H1 (cell line): ENCODE measurements around the gene CKS1B. TPM values are rescaled to one million over a fixed set of nuclear protein-coding genes. Genes with fewer than 3 reads are reported as not detected.

Experiments used
- CTCF ChIA-PET: fragments of 300-600 bp; sonication (Branson Sonifier 250); formaldehyde crosslinking; loops from one replicate; lab custom pipeline; 2021; ENCODE audit not compliant: partially characterized antibody; lab: Charles Lee
- POLR2A ChIA-PET: fragments of 300-600 bp; sonication (Branson Sonifier 250); formaldehyde crosslinking; loops from one replicate; lab custom pipeline; 2021; ENCODE audit warnings: inconsistent platforms; ENCODE audit not compliant: partially characterized antibody; lab: Charles Lee
- DNase-seq, 2 experiments: peaks; one replicate each; pipeline versions ENCODE4 v3.0.0 to v3.0.0-alpha.2; 2010 to 2022; ENCODE audit warnings: low spot score in 2 of 2, low read depth in 1 of 2, mixed read lengths in 1 of 2
- FAIRE-seq: peaks from 2 replicates; lab custom pipeline; 2011; peaks lifted over from hg19 to GRCh38; lab: Jason Lieb, UNC
- H2AFZ ChIP-seq: 2 replicates; pipeline ENCODE4 v1.8.1; 2012; ENCODE audit warnings: low read length, inconsistent platforms
- H2AK5ac ChIP-seq: 2 replicates; pipeline ENCODE4 v1.6.1; 2013; ENCODE audit warnings: low read depth, low read length
- H2BK120ac ChIP-seq: replicated peaks from 2 replicates; pipeline ENCODE3; 2013; ENCODE audit warnings: low read depth, low read length, inconsistent platforms
- H2BK12ac ChIP-seq: 2 replicates; pipeline ENCODE4 v1.6.1; 2013; ENCODE audit warnings: low read depth, low read length
- H2BK15ac ChIP-seq: 2 replicates; pipeline ENCODE4 v1.6.1; 2013; ENCODE audit warnings: low read length
- H2BK20ac ChIP-seq: 2 replicates; pipeline ENCODE4 v1.6.1; 2013; ENCODE audit warnings: low read length
- H2BK5ac ChIP-seq: 2 replicates; pipeline ENCODE4 v1.6.1; 2013; ENCODE audit warnings: low read depth, low read length
- H3K14ac ChIP-seq: 2 replicates; pipeline ENCODE4 v1.6.1; 2013; ENCODE audit warnings: inconsistent platforms; ENCODE audit not compliant: insufficient read length
- H3K18ac ChIP-seq: 2 replicates; pipeline ENCODE4 v1.6.1; 2013; ENCODE audit warnings: low read length; ENCODE audit errors: extremely low read depth
- H3K23ac ChIP-seq: 2 replicates; pipeline ENCODE4 v1.6.1; 2013; ENCODE audit warnings: inconsistent platforms; ENCODE audit not compliant: insufficient read length
- H3K23me2 ChIP-seq: 2 replicates; pipeline ENCODE4 v1.6.1; 2013; ENCODE audit warnings: low read depth, low read length
- H3K27ac ChIP-seq: 2 replicates; pipeline ENCODE4 v1.6.1; 2011; ENCODE audit warnings: low read depth, low read length, inconsistent platforms
- H3K27me3 ChIP-seq, 4 experiments: replicated peaks in 1 of 4; 1 replicate in 1 of 4; 2 replicates in 3 of 4; pipeline versions ENCODE4 v1.6.1 to v1.8.1; 2011 to 2013; ENCODE audit warnings: low read length in 3 of 4, mild to moderate bottlenecking in 3 of 4, inconsistent platforms in 2 of 4, mixed read lengths in 2 of 4, moderate library complexity in 1 of 4; ENCODE audit not compliant: control insufficient read depth in 3 of 4, insufficient read depth in 3 of 4; ENCODE audit errors: extremely low read depth in 1 of 4
- H3K36me3 ChIP-seq, 4 experiments: 2 replicates each; pipeline versions ENCODE4 v1.6.1 to v1.8.1; 2011 to 2013; ENCODE audit warnings: mild to moderate bottlenecking in 4 of 4, low read length in 3 of 4, moderate library complexity in 2 of 4, control low read depth in 1 of 4, inconsistent platforms in 1 of 4; ENCODE audit not compliant: insufficient read depth in 4 of 4, control insufficient read depth in 2 of 4
- H3K4ac ChIP-seq: replicated peaks from 2 replicates; pipeline ENCODE3; 2013; ENCODE audit warnings: low read length, low read depth, mixed read lengths, inconsistent platforms; ENCODE audit not compliant: insufficient read length
- H3K4me1 ChIP-seq, 4 experiments: replicated peaks in 1 of 4; 1 replicate in 1 of 4; 2 replicates in 3 of 4; pipeline versions ENCODE4 v1.6.1 to v1.8.1; 2011 to 2013; ENCODE audit warnings: low read length in 3 of 4, inconsistent platforms in 2 of 4, mixed read lengths in 1 of 4; ENCODE audit not compliant: insufficient read depth in 4 of 4, control insufficient read depth in 3 of 4
- H3K4me2 ChIP-seq, 2 experiments: 2 replicates each; pipeline versions ENCODE4 v1.6.1 to v1.8.1; 2011 to 2013; ENCODE audit warnings: low read depth in 2 of 2, low read length in 2 of 2, control low read depth in 1 of 2, inconsistent platforms in 1 of 2, mild to moderate bottlenecking in 1 of 2; ENCODE audit not compliant: insufficient read depth in 1 of 2
- H3K4me3 ChIP-seq, 4 experiments: fragments of 200-600, 300-600 bp in 1 of 4; sonication (generic), shearing (Covaris generic), sonication (Bioruptor Twin) in 1 of 4; 2 replicates each; pipeline versions ENCODE4 v1.5.1 to v1.8.1; 2011 to 2016; ENCODE audit warnings: low read length in 4 of 4, low read depth in 3 of 4, control low read depth in 2 of 4, inconsistent platforms in 2 of 4, mild to moderate bottlenecking in 2 of 4, mixed read lengths in 1 of 4, moderate library complexity in 1 of 4; ENCODE audit not compliant: insufficient read depth in 2 of 4; ENCODE audit errors: extremely low read depth in 1 of 4
- H3K56ac ChIP-seq: replicated peaks from 2 replicates; pipeline ENCODE3; 2013; ENCODE audit warnings: low read depth, mild to moderate bottlenecking, mixed read lengths, low read length, inconsistent platforms; ENCODE audit not compliant: insufficient read length
- H3K79me1 ChIP-seq: 2 replicates; pipeline ENCODE4 v1.6.1; 2013; ENCODE audit warnings: low read depth, low read length, control low read depth
- H3K79me2 ChIP-seq, 2 experiments: 2 replicates each; pipeline versions ENCODE4 v1.6.1 to v1.8.1; 2012 to 2013; ENCODE audit warnings: low read length in 2 of 2, mild to moderate bottlenecking in 2 of 2, inconsistent platforms in 1 of 2; ENCODE audit not compliant: insufficient read depth in 2 of 2, control insufficient read depth in 1 of 2
- H3K9ac ChIP-seq, 4 experiments: replicated peaks in 1 of 4; 1 replicate in 1 of 4; 2 replicates in 3 of 4; pipeline versions ENCODE4 v1.6.1 to v1.8.1; 2011 to 2013; ENCODE audit warnings: low read depth in 3 of 4, low read length in 3 of 4, control low read depth in 2 of 4, mild to moderate bottlenecking in 2 of 4, moderate library complexity in 2 of 4, inconsistent platforms in 1 of 4; ENCODE audit errors: extremely low read depth in 1 of 4
- H3K9me3 ChIP-seq, 2 experiments: 2 replicates each; pipeline versions ENCODE4 v1.6.1 to v1.8.1; 2012 to 2013; ENCODE audit warnings: mild to moderate bottlenecking in 2 of 2, moderate library complexity in 2 of 2, control low read depth in 1 of 2, inconsistent platforms in 1 of 2, low read depth in 1 of 2, low read length in 1 of 2, mixed read lengths in 1 of 2; ENCODE audit not compliant: insufficient read depth in 2 of 2
- H4K20me1 ChIP-seq, 2 experiments: replicated peaks in 1 of 2; 2 replicates each; pipeline versions ENCODE3 to v1.8.1; 2011 to 2013; ENCODE audit warnings: inconsistent platforms in 2 of 2, low read length in 2 of 2, mild to moderate bottlenecking in 1 of 2; ENCODE audit not compliant: insufficient read depth in 2 of 2, control insufficient read depth in 1 of 2
- H4K5ac ChIP-seq: 2 replicates; pipeline ENCODE4 v1.6.1; 2013; ENCODE audit warnings: low read length, low read depth, mixed read lengths, inconsistent platforms; ENCODE audit not compliant: insufficient read length
- H4K8ac ChIP-seq: 2 replicates; pipeline ENCODE4 v1.8.0; 2013; ENCODE audit warnings: mild to moderate bottlenecking, moderate library complexity, low read length, inconsistent platforms; ENCODE audit not compliant: insufficient read depth; ENCODE audit errors: extremely low read depth
- H4K91ac ChIP-seq: replicated peaks from 2 replicates; pipeline ENCODE3; 2013; ENCODE audit warnings: low read length, mixed read lengths, inconsistent platforms; ENCODE audit not compliant: insufficient read length
- BACH1 ChIP-seq: IDR thresholded peaks from 2 replicates; pipeline ENCODE4 v1.6.1; 2012; ENCODE audit warnings: low read length, improper control_type of control experiment
- CEBPB ChIP-seq: IDR thresholded peaks from 2 replicates; pipeline ENCODE4 v1.6.1; 2012; ENCODE audit warnings: low read depth, low read length
- CREB1 ChIP-seq: IDR thresholded peaks from 2 replicates; pipeline ENCODE4 v1.6.1; 2012; ENCODE audit warnings: inconsistent platforms
- FOSL1 ChIP-seq: IDR thresholded peaks from 2 replicates; pipeline ENCODE4 v1.6.1; 2011; ENCODE audit warnings: mild to moderate bottlenecking, low read depth, low read length, moderate library complexity; ENCODE audit not compliant: insufficient read depth
- KDM5A ChIP-seq: fragments of 200-600 bp; IDR thresholded peaks from 2 replicates; pipeline ENCODE4 v1.7.1; 2012; ENCODE audit warnings: mild to moderate bottlenecking, low read length, inconsistent platforms, mixed read lengths
- PHF8 ChIP-seq: fragments of 200-600 bp; sonication (generic); conservative IDR thresholded peaks from 2 replicates; pipeline ENCODE4 v1.7.1; 2012; ENCODE audit warnings: low read depth, mild to moderate bottlenecking, inconsistent platforms, low read length, moderate library complexity
- POLR2AphosphoS5 ChIP-seq: IDR thresholded peaks from 2 replicates; pipeline ENCODE4 v1.6.1; 2011; ENCODE audit warnings: low read depth, low read length
- POU5F1 ChIP-seq: IDR thresholded peaks from 2 replicates; pipeline ENCODE4 v1.6.1; 2011; ENCODE audit warnings: low read depth, mild to moderate bottlenecking, low read length, moderate library complexity
- SIRT6 ChIP-seq: IDR thresholded peaks from one replicate; pipeline ENCODE4 v1.7.1; 2012; ENCODE audit warnings: low read length, inconsistent platforms
- SP1 ChIP-seq: IDR thresholded peaks from 2 replicates; pipeline ENCODE4 v1.6.1; 2011; ENCODE audit warnings: low read depth, low read length
- TAF1 ChIP-seq: IDR thresholded peaks from 2 replicates; pipeline ENCODE4 v1.6.1; 2011; ENCODE audit warnings: mild to moderate bottlenecking, low read depth, low read length
- TBP ChIP-seq: IDR thresholded peaks from 2 replicates; pipeline ENCODE4 v1.6.1; 2011; ENCODE audit warnings: low read depth, low read length, improper control_type of control experiment
- WGBS, 2 experiments: shearing (Covaris generic) in 1 of 2; methylation state at CpG; one replicate each; pipeline versions ENCODE4 v1.1.6 to v1.1.7; 2013 to 2015; ENCODE audit warnings: low lambda C conversion rate in 2 of 2, mixed read lengths in 2 of 2, inconsistent platforms in 1 of 2, low coverage in 1 of 2, missing lambda C conversion rate in 1 of 2; ENCODE audit not compliant: insufficient replicate concordance in 2 of 2, insufficient coverage in 1 of 2, insufficient read length in 1 of 2; ENCODE audit errors: extremely low coverage in 1 of 2, missing lambda C conversion rate in 1 of 2; 5-methylcytosine and 5-hydroxymethylcytosine counted together
- polyA plus RNA-seq, 7 experiments: library from polyadenylated mRNA; depleted of rRNA in 3 of 7; stranded (reverse) in 5 of 7; unstranded in 2 of 7; fragments of >200 nt in 5 of 7; fragments of 200-250 nt in 2 of 7; gene quantifications; 1 replicate in 5 of 7; 2 replicates in 1 of 7; 4 replicates in 1 of 7; pipeline versions ENCODE4 v1.2.1 to v1.2.3, GENCODE V29; 2011 to 2013; ENCODE audit warnings: missing spikeins in 2 of 7, mixed read lengths in 2 of 7
- total RNA-seq: library from RNA; stranded (reverse); fragmentation: NEBNext Ultra II Directional; extraction: Animal tissue kit (Norgen Biotek cat#: 25700); gene quantifications from 2 replicates; pipeline ENCODE4 v1.2.1, GENCODE V29; 2021
- TF ChIP-seq, protein P1 (sequence below): IDR thresholded peaks from 2 replicates; pipeline ENCODE4 v1.6.1; 2011; ENCODE audit warnings: low read length, improper control_type of control experiment

CKS1B gene
- total and polyA plus RNA-seq, 2 of the 8 experiments (the other 6 are each of a cell fraction or from before 2014, with no cell fraction given): 294 to 1,025 TPM

DNA sequence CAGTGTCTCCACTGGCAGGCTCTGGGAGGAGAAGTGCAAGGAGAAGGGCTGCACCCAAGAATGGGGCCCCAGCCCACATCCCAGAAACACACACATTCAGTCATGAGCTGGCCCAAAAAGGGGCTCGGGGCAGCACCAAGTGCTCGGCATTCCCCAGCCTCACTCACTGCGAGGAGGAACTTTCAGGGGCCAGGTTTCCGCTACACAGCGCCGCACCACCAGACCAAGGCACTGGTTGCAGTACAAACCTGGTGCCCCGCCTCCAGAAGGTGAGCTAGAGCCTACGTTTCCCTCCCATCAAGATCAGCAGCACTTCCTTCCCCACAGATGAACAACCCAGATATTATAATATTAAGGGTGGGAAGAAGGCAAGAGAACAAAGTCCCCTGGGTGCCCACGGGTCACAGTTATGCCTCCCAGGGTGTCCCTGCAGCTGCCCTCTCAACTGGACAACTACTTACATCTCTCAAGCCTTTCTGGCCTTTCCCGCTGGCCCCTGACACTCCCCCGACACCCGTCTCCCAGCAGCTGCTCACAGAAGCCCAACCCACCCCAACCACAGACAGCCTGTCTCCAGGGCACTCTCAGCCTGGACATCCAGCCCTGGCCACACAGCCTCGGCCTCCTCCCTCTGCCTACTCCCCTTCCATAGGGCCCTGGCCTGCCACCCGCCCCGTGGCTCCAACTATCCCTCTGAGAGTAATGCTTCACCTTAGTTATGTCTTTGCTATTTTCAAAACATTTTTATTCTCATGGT, 22.4 kb upstream of the CKS1B start:
- no peak for TF ChIP-seq SP1
- TF ChIP-seq SIRT6: no peak
- no peak for TF ChIP-seq BACH1
- TF ChIP-seq PHF8: no peak
- no peak for TF ChIP-seq CEBPB
- TF ChIP-seq KDM5A: no peak
- no peak for TF ChIP-seq TAF1
- no peak for TF ChIP-seq POLR2AphosphoS5
- no peak for TF ChIP-seq TBP
- TF ChIP-seq POU5F1: no peak
- TF ChIP-seq, protein P1, sequence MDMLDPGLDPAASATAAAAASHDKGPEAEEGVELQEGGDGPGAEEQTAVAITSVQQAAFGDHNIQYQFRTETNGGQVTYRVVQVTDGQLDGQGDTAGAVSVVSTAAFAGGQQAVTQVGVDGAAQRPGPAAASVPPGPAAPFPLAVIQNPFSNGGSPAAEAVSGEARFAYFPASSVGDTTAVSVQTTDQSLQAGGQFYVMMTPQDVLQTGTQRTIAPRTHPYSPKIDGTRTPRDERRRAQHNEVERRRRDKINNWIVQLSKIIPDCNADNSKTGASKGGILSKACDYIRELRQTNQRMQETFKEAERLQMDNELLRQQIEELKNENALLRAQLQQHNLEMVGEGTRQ: no peak
- no peak for TF ChIP-seq CREB1
- no peak for TF ChIP-seq FOSL1
- Histone ChIP-seq H4K8ac (peak overlapping the region; percentile 45; the same call in 1 of the 2 replicates), H2BK20ac (no peak overlapping the region), H3K4me1 (peaks cover 0 to 27% (median 6%) of the 10 kb centered on the region in 4 experiments; a peak in 6 of 7 replicates), H3K79me1 (0 out of 2 replicates have a peak, but pooled peaks cover 6% of the 10 kb centered on the region), H3K23ac (no peak overlapping the region), H3K9me3 (no peaks in the 10 kb centered on the region), H4K91ac (no peak overlapping the region), H3K9ac (no peak overlapping the region), H3K18ac (no peak overlapping the region), H3K23me2 (peaks cover 5% of the 10 kb centered on the region), H4K5ac (no peak overlapping the region), H3K79me2 (peaks cover 0 to 3% of the 10 kb centered on the region in 2 experiments; a peak in 2 of 4 replicates), H3K56ac (no peak overlapping the region), H3K4ac (no peak overlapping the region), H2BK5ac (no peak overlapping the region), H3K27me3 (no peaks in the 10 kb centered on the region; a peak in 1 of 7 replicates), H2BK120ac (no peak overlapping the region), H2AK5ac (no peak overlapping the region), H2BK12ac (no peak overlapping the region), H4K20me1 (peaks cover 1 to 8% of the 10 kb centered on the region in 2 experiments), H3K14ac (no peak overlapping the region), H3K4me2 (no peak overlapping the region), H2BK15ac (no peak overlapping the region), H3K27ac (no peak overlapping the region), H3K36me3 (peaks cover 0 to 4% (median 0%) of the 10 kb centered on the region in 4 experiments; a peak in 1 of 8 replicates), H2AFZ (no peak overlapping the region), H3K4me3 (no peak overlapping the region)
- no peak for DNase-seq
- WGBS, 2 experiments: 90% methylated on average over 15 of the region's 15 CpGs; no CpG with 5 or more reads in 1 of the 2 experiments
- CTCF ChIA-PET: interaction anchor here (0.8 to 9.8 kb wide), 7 partner anchors 16 to 179 kb away, joined by 3 to 132 read pairs (median 3); partner anchors contain the start of genes LENEP, PMVK and SHC1
- FAIRE-seq: no peak
- POLR2A ChIA-PET: interaction anchor here (0.8 to 18.6 kb wide), 7 partner anchors 8 to 32 kb away, joined by 3 to 662 read pairs (median 6); partner anchors contain the start of genes CKS1B, FLAD1, LENEP and PMVK
